ENCODE data around the gene NUBP2. TPM values are rescaled to one million over a fixed set of nuclear protein-coding genes. Genes with fewer than 3 reads are reported as not detected.

NUBP2 gene
- total RNA-seq, 1 donor, result 26.2 TPM

DNA sequence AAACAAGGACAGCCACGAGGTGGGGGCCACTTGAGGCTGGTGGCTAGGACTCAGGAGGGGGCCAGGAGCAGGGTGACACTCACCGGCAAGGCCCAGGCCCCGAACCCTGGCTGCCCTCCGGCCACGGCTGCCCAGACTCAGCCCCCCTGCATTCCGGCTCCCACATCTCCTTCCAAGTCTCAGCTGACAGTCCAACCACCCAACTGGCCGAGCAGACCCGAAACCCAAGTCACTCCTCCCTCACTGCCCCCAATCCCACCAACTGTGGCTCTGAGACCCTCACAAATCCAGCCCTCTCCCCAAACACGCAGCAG lies 34.5 kb downstream of the NUBP2 start:
- Histone ChIP-seq H3K4me3 (ENCODE audit: low read length) (no peak overlapping the region), H3K27me3 (ENCODE audit: insufficient read depth, low read length) (no peaks in the 10 kb centered on the region), H3K4me1 (ENCODE audit: insufficient read depth, low read length) (no peaks in the 10 kb centered on the region), H3K9me3 (ENCODE audit: low read depth, low read length) (no peaks in the 10 kb centered on the region)

DNA sequence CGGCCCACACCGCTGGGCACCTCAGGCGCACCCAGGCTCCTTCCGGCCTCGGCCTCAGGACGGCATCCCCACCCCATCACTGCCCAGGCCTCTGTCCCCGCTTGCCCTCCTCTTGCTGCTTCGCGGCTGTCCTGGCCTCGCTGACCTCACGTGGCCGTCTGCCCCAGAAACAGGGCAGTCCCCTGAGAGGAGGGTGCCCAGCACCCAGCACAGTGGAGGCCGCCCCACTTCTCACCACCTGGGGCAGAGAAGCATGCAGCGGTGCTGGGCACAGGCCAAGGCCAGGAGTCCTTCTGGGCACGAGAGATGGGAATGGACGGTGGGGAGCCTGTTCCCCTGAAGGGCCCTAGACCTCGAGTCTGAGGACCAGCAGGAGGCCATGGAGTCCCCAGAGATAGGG lies 35.0 kb downstream of the NUBP2 start:
- H3K4me3 ChIP-seq (ENCODE audit: low read length), result no peak overlapping the region
- no peaks in the 10 kb centered on the region for H3K4me1 ChIP-seq (ENCODE audit: insufficient read depth, low read length)
- no peaks in the 10 kb centered on the region for H3K9me3 ChIP-seq (ENCODE audit: low read depth, low read length)
- no peaks in the 10 kb centered on the region for H3K27me3 ChIP-seq (ENCODE audit: insufficient read depth, low read length)

DNA sequence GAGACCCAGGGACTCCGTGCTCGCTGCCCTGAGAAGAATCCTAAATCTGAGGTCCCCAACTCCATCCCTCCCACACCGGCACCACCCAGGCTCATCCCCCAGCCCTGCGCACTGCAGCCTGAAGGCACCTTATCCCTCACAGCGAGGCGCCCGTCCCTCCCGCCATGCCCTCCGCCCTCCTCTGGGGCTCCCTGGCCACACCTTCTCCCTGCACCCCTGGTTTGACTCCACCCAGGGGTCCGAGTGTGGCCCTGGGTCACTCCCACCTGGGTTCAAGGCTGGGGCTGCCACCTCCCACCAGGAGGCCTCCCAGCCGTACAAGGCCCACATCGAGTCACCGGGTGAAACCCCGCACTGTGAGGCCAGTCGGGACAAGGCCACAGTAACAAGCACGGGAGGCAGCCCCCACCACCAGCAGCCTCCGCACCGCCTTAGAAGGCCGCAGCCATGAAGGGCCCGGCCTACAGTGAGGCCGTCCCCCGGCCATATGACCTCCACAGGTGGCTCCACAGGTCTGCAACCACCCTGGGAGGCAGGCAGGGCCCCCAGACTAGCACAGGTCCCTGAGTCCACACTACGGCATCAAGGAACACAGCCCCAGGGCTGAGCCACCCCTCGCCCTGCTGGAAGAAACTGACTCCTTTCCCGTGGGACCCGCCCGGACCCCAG lies 35.6 kb downstream of the NUBP2 start:
- Histone ChIP-seq H3K4me1 (ENCODE audit: insufficient read depth, low read length) (no peaks in the 10 kb centered on the region), H3K27me3 (ENCODE audit: insufficient read depth, low read length) (no peaks in the 10 kb centered on the region), H3K4me3 (ENCODE audit: low read length) (no peak overlapping the region), H3K9me3 (ENCODE audit: low read depth, low read length) (no peaks in the 10 kb centered on the region)

DNA sequence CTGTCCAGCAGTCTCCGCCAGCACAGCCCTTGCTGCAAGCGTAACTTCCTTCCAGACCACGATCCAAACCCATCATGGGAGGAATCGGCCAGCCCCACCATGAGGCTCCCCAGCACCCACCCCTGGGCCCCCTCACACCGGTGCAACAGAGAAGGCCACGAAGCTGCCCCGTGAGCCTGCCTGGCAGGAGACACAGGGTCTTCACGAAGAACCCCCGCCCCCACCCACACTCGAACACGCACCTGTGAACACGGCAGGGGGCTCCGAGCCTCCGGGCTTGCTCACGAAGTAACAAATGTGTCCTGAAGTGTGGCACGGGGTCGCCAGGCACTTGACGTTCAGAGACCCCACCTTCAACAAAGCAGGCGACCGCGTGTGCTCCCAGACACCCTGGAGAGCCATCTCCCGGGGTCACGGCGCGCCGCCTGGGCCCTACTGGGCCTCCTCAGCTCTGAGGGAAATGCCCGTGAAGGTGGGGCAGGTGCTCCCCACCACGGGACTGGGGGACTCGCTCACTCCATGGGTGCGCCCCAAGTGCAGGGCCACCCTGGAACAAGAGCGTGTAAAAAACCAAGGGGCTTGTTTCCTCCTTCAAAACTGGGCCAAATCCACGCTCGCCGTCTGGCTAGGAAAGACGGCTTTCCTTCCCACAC lies 36.2 kb downstream of the NUBP2 start:
- Histone ChIP-seq H3K4me3 (ENCODE audit: low read length) (no peak overlapping the region), H3K9me3 (ENCODE audit: low read depth, low read length) (no peaks in the 10 kb centered on the region), H3K4me1 (ENCODE audit: insufficient read depth, low read length) (peaks cover 2% of the 10 kb centered on the region), H3K27me3 (ENCODE audit: insufficient read depth, low read length) (no peaks in the 10 kb centered on the region)

DNA sequence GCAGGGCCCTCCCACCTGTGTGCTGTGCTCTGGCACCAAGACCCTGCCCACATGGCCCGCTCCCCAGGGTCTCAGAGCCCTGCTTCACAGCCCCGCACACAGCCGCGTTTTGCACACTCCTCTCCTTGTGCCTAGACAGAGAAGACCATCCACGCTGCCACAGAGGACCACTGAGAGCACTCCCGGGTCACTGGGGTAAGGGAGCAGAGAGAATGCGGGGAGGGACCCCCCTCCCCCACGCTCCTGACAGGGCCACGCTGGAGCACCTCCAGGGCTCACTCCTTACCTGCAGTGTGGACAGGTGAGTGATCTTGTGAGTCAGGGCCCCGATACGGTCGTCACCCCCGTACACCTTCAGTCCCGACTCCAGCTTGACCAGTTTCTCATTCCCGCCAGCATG lies 36.9 kb downstream of the NUBP2 start:
- Histone ChIP-seq H3K27me3 (ENCODE audit: insufficient read depth, low read length) (no peaks in the 10 kb centered on the region), H3K9me3 (ENCODE audit: low read depth, low read length) (no peaks in the 10 kb centered on the region), H3K4me1 (ENCODE audit: insufficient read depth, low read length) (peaks cover 8% of the 10 kb centered on the region), H3K4me3 (ENCODE audit: low read length) (no peak overlapping the region)

DNA sequence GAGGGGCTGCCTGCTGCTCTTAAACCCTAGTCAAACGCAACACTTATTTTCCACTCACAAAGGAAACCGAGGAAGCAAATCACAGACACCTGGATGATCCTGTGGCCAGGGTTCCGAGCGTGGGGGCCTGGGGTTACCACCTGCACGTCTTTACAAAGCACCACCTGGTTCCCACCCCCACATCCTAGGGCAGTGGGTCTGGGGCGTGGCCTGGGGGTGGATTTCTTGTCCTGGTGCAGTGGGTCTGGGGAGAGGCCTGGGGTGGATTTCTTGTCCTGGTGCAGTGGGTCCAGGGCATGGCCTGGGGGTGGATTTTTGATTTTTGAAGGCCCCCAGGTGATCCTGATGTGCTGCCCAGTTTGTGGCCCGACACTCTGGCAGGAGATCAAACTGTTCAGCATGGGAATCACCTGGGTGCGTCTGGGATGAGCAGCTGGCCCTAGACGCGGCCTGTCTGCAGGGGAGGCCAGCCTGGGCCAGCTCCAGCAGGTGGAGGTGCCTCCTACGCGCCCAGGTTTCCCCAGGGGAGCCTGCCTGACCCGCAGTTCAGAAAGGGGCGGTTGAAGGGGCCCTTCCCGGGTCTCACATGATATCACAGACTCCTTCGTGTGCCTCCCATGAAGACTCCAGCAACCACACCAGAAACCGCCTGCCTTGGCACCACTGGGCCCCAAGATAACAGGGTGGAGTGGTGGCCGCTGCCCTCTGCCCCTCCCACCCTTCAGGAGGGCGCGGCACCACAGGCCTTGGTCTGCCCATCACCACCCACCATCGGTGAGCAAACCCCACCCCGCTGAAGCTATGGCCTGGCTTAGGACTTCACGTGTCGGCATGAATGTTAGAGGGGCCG lies 37.6 kb downstream of the NUBP2 start:
- H3K4me1 ChIP-seq (ENCODE audit: insufficient read depth, low read length), result peaks cover 15% of the 10 kb centered on the region
- no peak overlapping the region for H3K4me3 ChIP-seq (ENCODE audit: low read length)
- no peaks in the 10 kb centered on the region for H3K27me3 ChIP-seq (ENCODE audit: insufficient read depth, low read length)
- H3K9me3 ChIP-seq (ENCODE audit: low read depth, low read length), result no peaks in the 10 kb centered on the region

DNA sequence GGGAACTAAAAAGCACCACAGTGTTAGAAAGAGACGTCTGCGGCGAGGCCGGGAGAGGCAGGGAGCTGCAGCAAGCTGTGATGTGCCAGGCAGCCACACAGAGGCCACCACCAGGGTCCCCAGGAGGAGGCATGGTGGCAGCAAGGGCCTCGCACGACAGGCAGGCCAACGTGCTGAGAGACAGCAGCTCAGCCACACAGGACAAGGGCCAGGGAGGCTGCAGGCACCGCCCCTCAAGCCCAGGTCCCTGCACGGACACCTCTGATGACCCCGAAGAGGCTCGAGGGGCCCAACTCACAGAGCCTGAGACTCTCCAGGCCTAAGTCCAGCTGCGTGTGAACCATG lies 38.2 kb downstream of the NUBP2 start:
- Histone ChIP-seq H3K9me3 (ENCODE audit: low read depth, low read length) (no peaks in the 10 kb centered on the region), H3K4me3 (ENCODE audit: low read length) (no peak overlapping the region)

GRCh38 chr16:1821861-1822611 lies 39.3 kb downstream of the NUBP2 start:
- H3K9me3 ChIP-seq (ENCODE audit: low read depth, low read length), result no peaks in the 10 kb centered on the region
- no peak overlapping the region for H3K4me3 ChIP-seq (ENCODE audit: low read length)
- peaks cover 21% of the 10 kb centered on the region for H3K4me1 ChIP-seq (ENCODE audit: insufficient read depth, low read length)
- H3K27me3 ChIP-seq (ENCODE audit: insufficient read depth, low read length), result no peaks in the 10 kb centered on the region

More for the DNA sequence above, 38.2 kb downstream of the NUBP2 start:
- Histone ChIP-seq H3K27me3 (ENCODE audit: insufficient read depth, low read length) (no peaks in the 10 kb centered on the region), H3K4me1 (ENCODE audit: insufficient read depth, low read length) (peaks cover 21% of the 10 kb centered on the region)

DNA sequence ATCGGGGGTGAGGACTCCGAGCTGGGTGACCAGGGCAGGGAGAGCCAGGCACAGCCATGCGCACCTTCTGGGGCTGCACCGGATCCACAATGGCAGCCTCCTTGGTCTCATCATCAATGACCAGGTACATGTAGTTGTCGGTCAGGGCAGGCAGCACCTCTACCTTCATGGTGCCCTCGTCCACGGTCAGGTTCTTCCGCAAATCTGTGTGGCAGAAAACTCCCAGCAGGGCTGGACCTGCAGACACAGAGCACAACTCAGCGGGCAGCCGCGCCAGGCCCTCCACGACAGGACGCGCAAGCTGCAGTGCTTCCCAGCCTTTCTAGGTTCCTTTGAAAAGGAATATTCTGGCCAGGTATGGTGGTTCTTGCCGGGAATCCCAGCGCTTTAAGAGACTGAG lies 40.0 kb downstream of the NUBP2 start:
- Histone ChIP-seq H3K4me1 (ENCODE audit: insufficient read depth, low read length) (peaks cover 27% of the 10 kb centered on the region), H3K27me3 (ENCODE audit: insufficient read depth, low read length) (no peaks in the 10 kb centered on the region), H3K9me3 (ENCODE audit: low read depth, low read length) (no peaks in the 10 kb centered on the region), H3K4me3 (ENCODE audit: low read length) (no peak overlapping the region)

- peaks cover 35% of the 10 kb centered on the region for H3K4me1 ChIP-seq (ENCODE audit: insufficient read depth, low read length)
- no peaks in the 10 kb centered on the region for H3K9me3 ChIP-seq (ENCODE audit: low read depth, low read length)
- no peak overlapping the region for H3K4me3 ChIP-seq (ENCODE audit: low read length)
- H3K27me3 ChIP-seq (ENCODE audit: insufficient read depth, low read length), result no peaks in the 10 kb centered on the region
Measured at GRCh38 chr16:1823821-1824220, 41.1 kb downstream of the NUBP2 start.

- Histone ChIP-seq H3K9me3 (ENCODE audit: low read depth, low read length) (no peaks in the 10 kb centered on the region), H3K4me3 (ENCODE audit: low read length) (peak overlapping the region; percentile 71), H3K27me3 (ENCODE audit: insufficient read depth, low read length) (no peaks in the 10 kb centered on the region), H3K4me1 (ENCODE audit: insufficient read depth, low read length) (peaks cover 41% of the 10 kb centered on the region)
Measured at GRCh38 chr16:1825381-1825863, 42.7 kb downstream of the NUBP2 start.

GRCh38 chr16:1825864-1826690 lies 43.3 kb downstream of the NUBP2 start:
- Histone ChIP-seq H3K4me1 (ENCODE audit: insufficient read depth, low read length) (peaks cover 41% of the 10 kb centered on the region), H3K9me3 (ENCODE audit: low read depth, low read length) (no peaks in the 10 kb centered on the region), H3K4me3 (ENCODE audit: low read length) (peak overlapping the region; percentile 71), H3K27me3 (ENCODE audit: insufficient read depth, low read length) (no peaks in the 10 kb centered on the region)

DNA sequence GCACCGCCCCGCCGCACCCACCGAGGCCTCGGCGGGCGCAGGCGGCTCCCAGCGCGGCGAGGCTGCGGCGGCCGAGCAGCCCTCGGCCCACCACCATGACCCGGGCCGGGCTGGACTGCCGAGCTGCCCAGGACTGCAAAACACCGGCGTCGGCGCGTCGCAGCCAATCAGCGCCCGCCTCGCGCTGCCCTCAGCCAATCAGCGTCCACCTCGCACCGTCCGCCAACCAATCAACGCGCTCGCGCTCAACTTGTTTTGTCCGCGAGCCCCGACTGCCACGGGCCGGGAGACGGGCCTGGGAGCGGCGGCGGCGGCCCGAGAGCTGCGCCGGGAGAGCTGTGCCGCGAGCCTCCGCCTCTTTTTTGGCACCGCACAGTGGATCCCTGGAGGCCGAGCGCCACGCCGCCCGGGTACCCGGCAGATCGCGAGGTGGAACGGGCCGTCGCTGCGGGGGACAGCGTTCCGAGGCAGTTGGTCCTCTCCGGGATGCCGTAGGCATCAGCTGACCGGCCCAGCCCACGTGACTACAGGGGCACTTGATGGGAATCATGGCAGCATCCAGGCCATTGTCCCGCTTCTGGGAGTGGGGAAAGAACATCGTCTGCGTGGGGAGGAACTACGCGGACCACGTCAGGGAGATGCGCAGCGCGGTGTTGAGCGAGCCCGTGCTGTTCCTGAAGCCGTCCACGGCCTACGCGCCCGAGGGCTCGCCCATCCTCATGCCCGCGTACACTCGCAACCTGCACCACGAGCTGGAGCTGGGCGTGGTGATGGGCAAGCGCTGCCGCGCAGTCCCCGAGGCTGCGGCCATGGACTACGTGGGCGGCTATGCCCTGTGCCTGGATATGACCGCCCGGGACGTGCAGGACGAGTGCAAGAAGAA lies 44.2 kb downstream of the NUBP2 start, which contains the start of the genes FAHD1 and HAGH:
TSS of gene FAHD1 (plus strand) at position 516 of the 883 bp plus-strand sequence. CDS start at position 549, 33 bp downstream.
TSS of gene HAGH (minus strand) at position 135 of the 883 bp plus-strand sequence. CDS start at position 97, 38 bp downstream.
- no peaks in the 10 kb centered on the region for H3K27me3 ChIP-seq (ENCODE audit: insufficient read depth, low read length)
- H3K4me1 ChIP-seq (ENCODE audit: insufficient read depth, low read length), result peaks cover 41% of the 10 kb centered on the region
- H3K9me3 ChIP-seq (ENCODE audit: low read depth, low read length), result no peaks in the 10 kb centered on the region
- H3K4me3 ChIP-seq (ENCODE audit: low read length), result peak within 1 kb of the TSS; percentile 71

All from mononuclear cell (primary cell).